CD14-positive monocyte (primary cell): Measurements from ENCODE around the gene RCOR3. TPM values are rescaled to one million over a fixed set of nuclear protein-coding genes. Genes with fewer than 3 reads are reported as not detected.

ENCODE experiments used
- DNase-seq, 3 donors: peaks; one replicate each; pipeline ENCODE4 v3.0.0-alpha.2; 2011 to 2022
- H2AFZ ChIP-seq: 2 replicates; pipeline ENCODE4 v1.6.0; 2012; ENCODE audit warnings: mild to moderate bottlenecking, low read depth, low read length, inconsistent platforms; ENCODE audit not compliant: insufficient read depth, poor library complexity, severe bottlenecking
- H3K27ac ChIP-seq, 2 donors: 1 replicate in 1 of 2; 2 replicates in 1 of 2; pipeline ENCODE4 v1.5.1; 2012 to 2013; ENCODE audit warnings: low read length in 2 of 2, control low read depth in 1 of 2, inconsistent platforms in 1 of 2, low read depth in 1 of 2, mild to moderate bottlenecking in 1 of 2
- H3K27me3 ChIP-seq, 2 donors: one replicate each; pipeline versions ENCODE4 v1.6.0 to v1.6.1; 2011 to 2013; ENCODE audit warnings: low read length in 2 of 2; ENCODE audit not compliant: control insufficient read depth in 2 of 2, insufficient read depth in 2 of 2
- H3K36me3 ChIP-seq, 2 donors: replicated peaks in 1 of 2; 1 replicate in 1 of 2; 2 replicates in 1 of 2; pipeline versions ENCODE4 v1.5.1 to v1.6.1; 2012 to 2013; ENCODE audit warnings: low read length in 2 of 2, control low read depth in 1 of 2, inconsistent platforms in 1 of 2, mild to moderate bottlenecking in 1 of 2; ENCODE audit not compliant: insufficient read depth in 2 of 2, control insufficient read depth in 1 of 2
- H3K4me1 ChIP-seq, 2 donors: 1 replicate in 1 of 2; 2 replicates in 1 of 2; pipeline versions ENCODE4 v1.5.1 to v1.6.1; 2012 to 2013; ENCODE audit warnings: low read length in 2 of 2, control low read depth in 1 of 2, inconsistent platforms in 1 of 2, mild to moderate bottlenecking in 1 of 2, moderate library complexity in 1 of 2; ENCODE audit not compliant: insufficient read depth in 2 of 2, control insufficient read depth in 1 of 2
- H3K4me2 ChIP-seq: replicated peaks from 2 replicates; pipeline ENCODE3; 2012; ENCODE audit warnings: low read length, moderate library complexity, mild to moderate bottlenecking; ENCODE audit not compliant: poor library complexity, severe bottlenecking; ENCODE audit errors: extremely low read depth
- H3K4me3 ChIP-seq, 3 experiments: fragments of 200-600 bp in 1 of 3; sonication (generic) in 1 of 3; replicated peaks in 1 of 3; 1 replicate in 2 of 3; 2 replicates in 1 of 3; pipeline ENCODE4 v1.5.1; 2011 to 2013; ENCODE audit warnings: low read length in 3 of 3, mild to moderate bottlenecking in 3 of 3, control low read depth in 2 of 3, low read depth in 2 of 3, inconsistent platforms in 1 of 3, moderate library complexity in 1 of 3
- H3K79me2 ChIP-seq: 2 replicates; pipeline ENCODE4 v1.6.0; 2012; ENCODE audit warnings: mild to moderate bottlenecking, control low read depth, inconsistent platforms, low read length, moderate library complexity; ENCODE audit not compliant: insufficient read depth
- H3K9ac ChIP-seq: 2 replicates; pipeline ENCODE4 v1.6.0; 2017; ENCODE audit warnings: low read length, mild to moderate bottlenecking; ENCODE audit not compliant: insufficient read depth, poor library complexity, severe bottlenecking
- H3K9me3 ChIP-seq, 2 donors: replicated peaks in 1 of 2; 1 replicate in 1 of 2; 2 replicates in 1 of 2; pipeline versions ENCODE4 v1.5.1 to v1.6.1; 2012 to 2013; ENCODE audit warnings: low read length in 2 of 2, control low read depth in 1 of 2; ENCODE audit not compliant: control insufficient read depth in 1 of 2, insufficient read depth in 1 of 2
- H4K20me1 ChIP-seq: 2 replicates; pipeline ENCODE4 v1.6.0; 2012; ENCODE audit warnings: mild to moderate bottlenecking, low read length, control low read depth, moderate library complexity; ENCODE audit not compliant: insufficient read depth
- H3K27ac Mint-ChIP-seq, 7 donors: one replicate each; pipeline ENCODE4 v1.8.0; 2020; ENCODE audit warnings: mild to moderate bottlenecking in 7 of 7, mixed read lengths in 7 of 7, moderate library complexity in 6 of 7, inconsistent platforms in 2 of 7
- H3K27me3 Mint-ChIP-seq, 3 donors: one replicate each; pipeline ENCODE4 v1.8.0; 2021 to 2022; ENCODE audit warnings: low read depth in 3 of 3, mild to moderate bottlenecking in 3 of 3, mixed read lengths in 3 of 3, moderate library complexity in 3 of 3, inconsistent platforms in 1 of 3
- H3K36me3 Mint-ChIP-seq, 2 donors: one replicate each; pipeline ENCODE4 v1.8.0; 2020; ENCODE audit warnings: mixed read lengths in 2 of 2, inconsistent platforms in 1 of 2, mild to moderate bottlenecking in 1 of 2
- H3K4me1 Mint-ChIP-seq: one replicate; pipeline ENCODE4 v1.8.0; 2020; ENCODE audit warnings: mild to moderate bottlenecking, mixed read lengths
- H3K4me3 Mint-ChIP-seq, 2 donors: one replicate each; pipeline ENCODE4 v1.8.0; 2020; ENCODE audit warnings: mild to moderate bottlenecking in 2 of 2, mixed read lengths in 2 of 2, moderate library complexity in 1 of 2
- H3K9me3 Mint-ChIP-seq, 7 donors: one replicate each; pipeline ENCODE4 v1.8.0; 2020 to 2022; ENCODE audit warnings: mixed read lengths in 7 of 7, mild to moderate bottlenecking in 6 of 7, moderate library complexity in 6 of 7, inconsistent platforms in 2 of 7
- CTCF ChIP-seq: fragments of 200-600 bp; IDR thresholded peaks from one replicate; pipeline ENCODE4 v1.8.0; 2022; ENCODE audit warnings: antibody characterized with exemption, mild to moderate bottlenecking
- WGBS: methylation state at CpG from one replicate; pipeline ENCODE4 v1.1.5; 2013; ENCODE audit warnings: missing lambda C conversion rate; ENCODE audit not compliant: insufficient coverage; 5-methylcytosine and 5-hydroxymethylcytosine counted together
- intact Hi-C, 2 donors: fragments of 100-400 bp; cut with micrococcal nuclease; formaldehyde crosslinking; loops; one replicate each; pipeline versions ENCODE4 v1.15.0 to v1.15.1; 2023
- polyA plus RNA-seq, 3 donors: library from polyadenylated mRNA; depleted of rRNA in 1 of 3; unstranded in 2 of 3; stranded (reverse) in 1 of 3; fragments of 300-500 nt in 2 of 3; fragments of >200 nt in 1 of 3; fragmentation: Illumina TruSeq in 2 of 3; gene quantifications; 1 replicate in 2 of 3; 2 replicates in 1 of 3; pipeline ENCODE4 v1.2.3, GENCODE V29; 2012 to 2021

RCOR3 gene
- polyA plus RNA-seq, 3 donors = 14.5 to 46.5 (median 21.6) TPM

- Histone ChIP-seq H3K9ac (no peak overlapping the region), H4K20me1 (peaks cover 36% of the 10 kb centered on the region), H3K4me1 (no peaks in the 10 kb centered on the region), H2AFZ (no peak overlapping the region), H3K27ac (peak overlapping the region in 1 of 2 donors; percentile 24), H3K4me2 (no peak overlapping the region), H3K9me3 (no peaks in the 10 kb centered on the region), H3K79me2 (peaks cover 5% of the 10 kb centered on the region), H3K36me3 (peaks cover 72 to 85% of the 10 kb centered on the region in 2 donors), H3K27me3 (no peaks in the 10 kb centered on the region), H3K4me3 (no peak overlapping the region)
- intact Hi-C loops = no loop called here
- H3K27ac Mint-ChIP-seq = peak overlapping the region in 1 of 7 donors; percentile 55
- H3K36me3 Mint-ChIP-seq = peaks cover 68 to 81% of the 10 kb centered on the region in 2 donors
- no peak for DNase-seq
- TF ChIP-seq CTCF = no peak
- H3K4me3 Mint-ChIP-seq = no peak overlapping the region
- no peaks in the 10 kb centered on the region for H3K4me1 Mint-ChIP-seq
- 100% methylated on average over 2 of the region's 3 CpGs for WGBS
- peaks cover 0 to 2% (median 0%) of the 10 kb centered on the region in 3 donors for H3K27me3 Mint-ChIP-seq
- no peaks in the 10 kb centered on the region for H3K9me3 Mint-ChIP-seq
These were observed 28.1 kb downstream of the RCOR3 start for GRCh38 chr1:211287218-211287617.

- Histone ChIP-seq H3K4me3 (no peak overlapping the region), H3K4me2 (no peak overlapping the region), H3K4me1 (no peaks in the 10 kb centered on the region), H4K20me1 (peaks cover 21% of the 10 kb centered on the region), H3K79me2 (no peaks in the 10 kb centered on the region), H3K36me3 (peaks cover 83 to 93% of the 10 kb centered on the region in 2 donors), H3K9ac (no peak overlapping the region), H3K9me3 (no peaks in the 10 kb centered on the region), H3K27ac (no peak overlapping the region), H3K27me3 (no peaks in the 10 kb centered on the region), H2AFZ (no peak overlapping the region)
- no peaks in the 10 kb centered on the region for H3K9me3 Mint-ChIP-seq
- no peaks in the 10 kb centered on the region for H3K27me3 Mint-ChIP-seq
- no peak for TF ChIP-seq CTCF
- DNase-seq = no peak
- H3K4me1 Mint-ChIP-seq = no peaks in the 10 kb centered on the region
- intact Hi-C loops = no loop called here
- H3K36me3 Mint-ChIP-seq = peaks cover 65 to 83% of the 10 kb centered on the region in 2 donors
- no peak overlapping the region for H3K4me3 Mint-ChIP-seq
- H3K27ac Mint-ChIP-seq = no peak overlapping the region
- WGBS = 100% methylated on average over 1 of the region's 2 CpGs
These were observed 33.2 kb downstream of the RCOR3 start for GRCh38 chr1:211292411-211292810.
